NCI-H1694 (cell line): ENCODE results near the gene IL1RL2.

Experiments used
- DNase-seq: peaks from one replicate; lab custom pipeline; 2025; lab: John Stamatoyannopoulos, UW

The IL1RL2 gene

GRCh38 chr2:102267774-102268173, 81.0 kb downstream of the IL1RL2 start:
- DNase-seq: no peak

GRCh38 chr2:102268510-102269199, 81.8 kb downstream of the IL1RL2 start:
- DNase-seq: no peak

- DNase-seq: no peak
Observed at GRCh38 chr2:102269200-102269524, 82.3 kb downstream of the IL1RL2 start.

- no peak for DNase-seq
Observed at GRCh38 chr2:102271844-102272243, 85.0 kb downstream of the IL1RL2 start.

GRCh38 chr2:102273619-102274211, 86.9 kb downstream of the IL1RL2 start:
- no peak for DNase-seq

- no peak for DNase-seq
Observed at GRCh38 chr2:102276549-102277201, 89.9 kb downstream of the IL1RL2 start.

GRCh38 chr2:102277202-102277700, 90.4 kb downstream of the IL1RL2 start:
- no peak for DNase-seq

GRCh38 chr2:102278720-102279390, 92.0 kb downstream of the IL1RL2 start:
- no peak for DNase-seq

GRCh38 chr2:102279391-102279735, 92.5 kb downstream of the IL1RL2 start:
- DNase-seq: no peak

GRCh38 chr2:102282678-102283091, 95.9 kb downstream of the IL1RL2 start:
- no peak for DNase-seq

- no peak for DNase-seq
Observed at GRCh38 chr2:102283996-102284395, 97.2 kb downstream of the IL1RL2 start.

- no peak for DNase-seq
Observed at GRCh38 chr2:102284611-102285010, 97.8 kb downstream of the IL1RL2 start.

GRCh38 chr2:102285368-102285767, 98.5 kb downstream of the IL1RL2 start:
- no peak for DNase-seq

- no peak for DNase-seq
Observed at GRCh38 chr2:102286041-102286440, 99.2 kb downstream of the IL1RL2 start.

GRCh38 chr2:102289129-102289528, 102.3 kb downstream of the IL1RL2 start:
- DNase-seq: no peak
